Heart right ventricle (tissue), 16 donors: Measurements from ENCODE around the gene MGAT5. TPM values are rescaled to one million over a fixed set of nuclear protein-coding genes. Genes with fewer than 3 reads are reported as not detected.

Source experiments
- ATAC-seq, 8 donors: fragments of 200-7000 bp; cut with Tn5 transposase; one replicate each; pipeline ENCODE4 v1.9.1; 2020; ENCODE audit warnings: mild to moderate bottlenecking in 8 of 8, moderate library complexity in 8 of 8, moderate number of reproducible peaks in 1 of 8
- DNase-seq, 2 donors: peaks; one replicate each; pipeline ENCODE4 v3.0.0-alpha.2; 2020
- H3K27ac ChIP-seq, 10 donors: fragments of 200-600 bp; sonication (generic) in 2 of 10; one replicate each; pipeline versions ENCODE4 v1.5.0 to v1.8.0; 2020 to 2022; ENCODE audit warnings: mild to moderate bottlenecking in 3 of 10
- H3K27me3 ChIP-seq, 7 donors: fragments of 200-600 bp; one replicate each; pipeline ENCODE4 v1.8.0; 2021 to 2022; ENCODE audit warnings: mild to moderate bottlenecking in 2 of 7
- H3K36me3 ChIP-seq, 9 donors: fragments of 200-600 bp; sonication (generic) in 1 of 9; one replicate each; pipeline versions ENCODE4 v1.5.0 to v1.8.0; 2020 to 2022; ENCODE audit warnings: mild to moderate bottlenecking in 2 of 9
- H3K4me1 ChIP-seq, 9 donors: fragments of 200-600 bp; sonication (generic) in 1 of 9; one replicate each; pipeline versions ENCODE4 v1.5.0 to v1.8.0; 2020 to 2022; ENCODE audit warnings: mild to moderate bottlenecking in 4 of 9
- H3K4me3 ChIP-seq, 10 donors: fragments of 200-600 bp; sonication (generic) in 2 of 10; one replicate each; pipeline versions ENCODE4 v1.5.0 to v1.8.0; 2020 to 2022; ENCODE audit warnings: mild to moderate bottlenecking in 7 of 10, moderate library complexity in 2 of 10
- H3K9me3 ChIP-seq, 11 donors: fragments of 200-600 bp in 10 of 11; sonication (generic) in 2 of 11; one replicate each; pipeline versions ENCODE4 v1.5.0 to v1.8.0; 2013 to 2022; ENCODE audit warnings: mild to moderate bottlenecking in 2 of 11, control low read depth in 1 of 11, moderate library complexity in 1 of 11
- WGBS, 2 donors: extraction: QIAGEN DNeasy Blood & Tissue Kit; methylation state at CpG; one replicate each; pipeline ENCODE4 v1.1.7; 2013; ENCODE audit warnings: inconsistent platforms in 1 of 2; 5-methylcytosine and 5-hydroxymethylcytosine counted together
- intact Hi-C, 10 donors: fragments of 100-400 bp; cut with DNase I; formaldehyde crosslinking; loops; one replicate each; pipeline versions ENCODE4 v1.11.1 to v1.14.2; 2022
- polyA plus RNA-seq, 2 donors: library from polyadenylated mRNA; stranded (reverse); fragments of 200-250 nt; gene quantifications; one replicate each; pipeline ENCODE4 v1.2.3, GENCODE V29; 2013
- total RNA-seq, 10 donors: library from RNA; stranded (reverse); fragmentation: NEBNext Ultra II Directional in 3 of 10; extraction: Animal tissue kit (Norgen Biotek cat#: 25700) in 3 of 10; gene quantifications; one replicate each; pipeline versions ENCODE4 v1.2.1 to v1.2.4, GENCODE V29; 2021 to 2023
- TF ChIP-seq, protein P1 (sequence below), 9 donors: fragments of 200-600 bp; sonication (generic) in 2 of 9; IDR thresholded peaks; one replicate each; pipeline versions ENCODE4 v1.5.0 to v1.8.0; 2021 to 2022; ENCODE audit warnings: antibody characterized with exemption in 9 of 9, mild to moderate bottlenecking in 5 of 9, moderate library complexity in 1 of 9
- donor health status: Arrhythmogenic right ventricular cardiomyopathy.
- donor health status: ischemic (EF 13 %, LVEDD 7.1; RV severe dilation, severe dysfunction).
- donor health status: healthy with polysubstance abuse.
- donor health status: DM: no; HTN: yes; CAD: no.
- donor health status: DM: no; HTN: no; CAD: no.
- donor health status: ischemic (EF 25% LVEDD 6.9; RV normal size, moderate dysfunction).
- donor health status: ischemic (EF 25% LVEDD 5.7; RV mildly dilated, moderate dysfunction).
- donor health status: healthy.
- donor health status: DM: yes; HTN: yes; CAD: no.
- donor health status: Ischemic cardiomyopathy.
- donor health status: ischemic (EF 35%, LVEDD 5.7; RV mildly dilated, moderate dysfunction).
- donor health status: nonischemic (EF 11% LVEDD 7.7; RV severe dilation, severe dysfunction).
- donor health status: DM: yes; HTN: yes; CAD: no.
- donor health status: PGD.
- donor health status: ischemic (EF 29% LVEDD 5.4; RV normal size, mild dysfunction).
- donor health status: nonischemic (EF 23%, LVEDD 6.1; RV moderate dilation, normal function).

Gene MGAT5
- total and polyA plus RNA-seq, 12 donors, result 6.4 to 111 (median 92.2) TPM

DNA sequence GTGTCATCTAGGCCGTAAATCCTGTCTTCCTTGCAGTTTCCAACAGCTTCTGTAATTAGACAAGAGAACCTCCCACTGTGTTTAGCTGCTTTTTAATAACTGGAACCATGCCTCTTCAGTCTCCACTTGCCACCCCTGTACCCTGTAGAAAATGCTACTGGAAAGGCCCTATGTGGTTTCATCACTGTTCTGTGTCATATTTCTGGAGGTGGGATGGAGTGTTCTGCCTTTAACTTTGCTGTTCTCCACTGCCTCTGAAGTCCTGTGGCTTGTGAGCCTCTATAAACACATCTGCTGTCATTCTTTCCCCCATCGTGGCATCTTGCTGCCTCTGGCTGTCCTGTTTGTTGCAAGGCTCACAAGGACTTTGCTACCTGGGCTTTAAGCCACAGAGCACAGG, 17.9 kb downstream of the MGAT5 start:
- no peaks in the 10 kb centered on the region for H3K9me3 ChIP-seq
- intact Hi-C loops, result loop anchor here in 1 of 10 donors (10.0 kb wide), 1 partner anchor 93 kb away; no protein-coding TSS in a partner anchor
- H3K36me3 ChIP-seq, result peaks cover 0 to 23% (median 0%) of the 10 kb centered on the region in 9 donors
- TF ChIP-seq, protein P1, sequence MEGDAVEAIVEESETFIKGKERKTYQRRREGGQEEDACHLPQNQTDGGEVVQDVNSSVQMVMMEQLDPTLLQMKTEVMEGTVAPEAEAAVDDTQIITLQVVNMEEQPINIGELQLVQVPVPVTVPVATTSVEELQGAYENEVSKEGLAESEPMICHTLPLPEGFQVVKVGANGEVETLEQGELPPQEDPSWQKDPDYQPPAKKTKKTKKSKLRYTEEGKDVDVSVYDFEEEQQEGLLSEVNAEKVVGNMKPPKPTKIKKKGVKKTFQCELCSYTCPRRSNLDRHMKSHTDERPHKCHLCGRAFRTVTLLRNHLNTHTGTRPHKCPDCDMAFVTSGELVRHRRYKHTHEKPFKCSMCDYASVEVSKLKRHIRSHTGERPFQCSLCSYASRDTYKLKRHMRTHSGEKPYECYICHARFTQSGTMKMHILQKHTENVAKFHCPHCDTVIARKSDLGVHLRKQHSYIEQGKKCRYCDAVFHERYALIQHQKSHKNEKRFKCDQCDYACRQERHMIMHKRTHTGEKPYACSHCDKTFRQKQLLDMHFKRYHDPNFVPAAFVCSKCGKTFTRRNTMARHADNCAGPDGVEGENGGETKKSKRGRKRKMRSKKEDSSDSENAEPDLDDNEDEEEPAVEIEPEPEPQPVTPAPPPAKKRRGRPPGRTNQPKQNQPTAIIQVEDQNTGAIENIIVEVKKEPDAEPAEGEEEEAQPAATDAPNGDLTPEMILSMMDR (IDR thresholded peaks at IDR 0.05), result no peak
- no peaks in the 10 kb centered on the region for H3K27me3 ChIP-seq
- H3K4me1 ChIP-seq, result peaks cover 5 to 98% (median 52%) of the 10 kb centered on the region in 9 donors
- H3K4me3 ChIP-seq, result no peak overlapping the region
- 58 to 64% methylated on average over 2 of the region's 2 CpGs for WGBS, 2 donors
- DNase-seq, result no peak
- peak overlapping the region in 2 of 10 donors; percentile 13 to 59 for H3K27ac ChIP-seq
- ATAC-seq, result no peak

DNA sequence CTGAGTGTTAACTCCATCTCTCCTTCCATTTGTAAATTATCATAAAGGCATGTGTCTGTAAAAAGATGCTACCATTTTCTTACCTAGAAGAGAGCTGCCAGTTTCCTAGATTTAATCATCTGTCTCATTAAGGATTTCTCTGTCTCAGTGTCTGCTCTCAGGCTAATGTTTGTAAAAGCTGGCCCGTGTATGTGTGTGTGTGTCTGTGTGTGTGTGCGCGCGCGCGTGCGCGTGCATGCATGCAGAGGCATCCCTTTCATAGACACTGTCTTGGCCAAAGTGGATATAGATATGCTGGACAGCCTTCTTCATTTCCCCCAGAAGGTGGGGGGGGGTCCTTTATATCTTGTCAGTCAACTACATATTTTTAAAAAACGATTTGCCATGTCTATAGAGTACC, 18.9 kb downstream of the MGAT5 start:
- TF ChIP-seq, protein P1 (IDR thresholded peaks at IDR 0.05), result no peak
- ATAC-seq, result no peak
- Histone ChIP-seq H3K9me3 (no peaks in the 10 kb centered on the region), H3K4me1 (peaks cover 5 to 90% (median 47%) of the 10 kb centered on the region in 9 donors), H3K36me3 (peaks cover 0 to 23% (median 0%) of the 10 kb centered on the region in 9 donors), H3K27ac (peak overlapping the region in 4 of 10 donors; percentile 4 to 59 (median 26)), H3K27me3 (no peaks in the 10 kb centered on the region), H3K4me3 (no peak overlapping the region)
- intact Hi-C loops, result loop anchor here in 1 of 10 donors (10.0 kb wide), 1 partner anchor 92 kb away; no protein-coding TSS in a partner anchor
- DNase-seq, result no peak
- 87 to 88% methylated on average over 9 of the region's 9 CpGs for WGBS, 2 donors

GRCh38 chr2:134273256-134273983, 19.5 kb downstream of the MGAT5 start:
- TF ChIP-seq, protein P1 (IDR thresholded peaks at IDR 0.05), result no peak
- ATAC-seq, result peak in 4 of 8 donors; percentile 6 to 34 (median 28)

DNA sequence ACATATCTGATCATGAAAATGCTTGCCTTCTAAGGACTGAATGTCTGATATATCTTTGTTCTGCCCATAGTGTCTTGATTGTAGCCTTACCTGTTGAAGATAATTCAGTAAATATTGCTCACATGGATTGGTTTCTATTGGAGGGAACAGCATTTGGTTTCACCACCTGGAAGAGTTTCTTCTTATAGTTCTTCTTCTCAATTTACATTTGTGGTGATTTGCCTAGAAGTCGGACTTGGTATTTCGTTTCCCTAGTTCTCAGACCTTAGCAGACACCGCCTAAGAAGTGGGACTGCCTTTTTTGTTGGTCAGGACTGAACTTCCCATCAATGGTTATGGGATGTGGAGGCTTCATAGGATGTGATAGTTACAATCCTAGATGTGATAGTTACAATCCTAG, 20.2 kb downstream of the MGAT5 start:
- Histone ChIP-seq H3K9me3 (no peaks in the 10 kb centered on the region), H3K27me3 (no peaks in the 10 kb centered on the region), H3K36me3 (peaks cover 0 to 23% (median 0%) of the 10 kb centered on the region in 9 donors), H3K4me1 (peaks cover 7 to 88% (median 45%) of the 10 kb centered on the region in 9 donors), H3K27ac (peak overlapping the region in 2 of 10 donors; percentile 20 to 59), H3K4me3 (no peak overlapping the region)
- intact Hi-C loops, result loop anchor here in 1 of 10 donors (10.0 kb wide), 1 partner anchor 91 kb away; no protein-coding TSS in a partner anchor
- TF ChIP-seq, protein P1 (IDR thresholded peaks at IDR 0.05), result no peak
- DNase-seq, result no peak
- 97 to 98% methylated on average over 3 of the region's 3 CpGs for WGBS, 2 donors
- ATAC-seq, result no peak

More at GRCh38 chr2:134273256-134273983, 19.5 kb downstream of the MGAT5 start:
- no peaks in the 10 kb centered on the region for H3K9me3 ChIP-seq
- H3K27ac ChIP-seq, result peak overlapping the region in 4 of 10 donors; percentile 4 to 59 (median 26)
- peaks cover 0 to 23% (median 0%) of the 10 kb centered on the region in 9 donors for H3K36me3 ChIP-seq
- intact Hi-C loops, result loop anchor here in 1 of 10 donors (10.0 kb wide), 1 partner anchor 91 kb away; no protein-coding TSS in a partner anchor
- H3K27me3 ChIP-seq, result no peaks in the 10 kb centered on the region
- peaks cover 5 to 88% (median 44%) of the 10 kb centered on the region in 9 donors for H3K4me1 ChIP-seq
- H3K4me3 ChIP-seq, result no peak overlapping the region
- no peak for DNase-seq
- 70 to 72% methylated on average over 4 of the region's 4 CpGs for WGBS, 2 donors
